ENCODE data around the gene TSPO. TPM values are rescaled to one million over a fixed set of nuclear protein-coding genes. Genes with fewer than 3 reads are reported as not detected.

TSPO gene
- polyA plus RNA-seq, 3 donors: 14.3 to 21.4 (median 16.9) TPM

Other genes starting within 250 kb of the TSPO start
- 10 to 100 TPM; 63.9 to 71.0 (median 69.7) TPM for gene PACSIN2, start 136.4 kb upstream of the TSPO start, polyA plus RNA-seq (ENCODE audit: insufficient read length in 3 of 3)
- 10 to 100 TPM; 21.2 to 24.2 (median 22.9) TPM for gene TTLL1, start 62.2 kb upstream of the TSPO start, polyA plus RNA-seq (ENCODE audit: insufficient read length in 3 of 3)
- 1 to 10 TPM in 1 of 3 donors, under 1 TPM in 2; 0.60 to 1.1 (median 0.94) TPM for gene BIK, start 40.8 kb upstream of the TSPO start, polyA plus RNA-seq (ENCODE audit: insufficient read length in 3 of 3)
- gene MCAT, start 8.2 kb upstream of the TSPO start, polyA plus RNA-seq (ENCODE audit: insufficient read length in 3 of 3): 10 to 100 TPM; 16.4 to 20.9 (median 19.9) TPM
- gene TTLL12, start 35.6 kb downstream of the TSPO start, polyA plus RNA-seq (ENCODE audit: insufficient read length in 3 of 3): 10 to 100 TPM; 18.9 to 27.3 (median 24.1) TPM
- 1 to 10 TPM; 6.6 to 8.1 (median 7.0) TPM for gene SCUBE1, start 191.8 kb downstream of the TSPO start, polyA plus RNA-seq (ENCODE audit: insufficient read length in 3 of 3)

Data from right renal cortex interstitium (tissue), 3 donors.